Measurements from ENCODE around the gene SPIN1.

The SPIN1 gene

GRCh38 chr9:88502552-88503034 lies 114.3 kb downstream of the SPIN1 start:
- no peak for DNase-seq

- DNase-seq = no peak
Observed at GRCh38 chr9:88503081-88503844, 115.0 kb downstream of the SPIN1 start.

- DNase-seq = no peak
Observed at GRCh38 chr9:88503845-88504764, 115.9 kb downstream of the SPIN1 start.

- no peak for DNase-seq
Observed at GRCh38 chr9:88508326-88508725, 120.1 kb downstream of the SPIN1 start.

- no peak for DNase-seq
Observed at GRCh38 chr9:88511906-88512305, 123.7 kb downstream of the SPIN1 start.

GRCh38 chr9:88514247-88514646 lies 126.0 kb downstream of the SPIN1 start:
- DNase-seq = no peak

- DNase-seq = no peak
Observed at GRCh38 chr9:88521308-88521707, 133.1 kb downstream of the SPIN1 start.

- no peak for DNase-seq
Observed at GRCh38 chr9:88522360-88522759, 134.1 kb downstream of the SPIN1 start.

- DNase-seq = no peak
Observed at GRCh38 chr9:88523056-88523455, 134.8 kb downstream of the SPIN1 start.

GRCh38 chr9:88524911-88525310 lies 136.7 kb downstream of the SPIN1 start:
- no peak for DNase-seq

GRCh38 chr9:88527618-88528017 lies 139.4 kb downstream of the SPIN1 start:
- DNase-seq = no peak
